NCI-H345 treated with DMSO at 0.1 percent for 48 hours (cell line): ENCODE results near the gene GRIFIN.

Source experiments
- DNase-seq: peaks from one replicate; lab custom pipeline; 2025; ENCODE audit not compliant: unreplicated experiment; lab: John Stamatoyannopoulos, UW

Gene GRIFIN

DNA sequence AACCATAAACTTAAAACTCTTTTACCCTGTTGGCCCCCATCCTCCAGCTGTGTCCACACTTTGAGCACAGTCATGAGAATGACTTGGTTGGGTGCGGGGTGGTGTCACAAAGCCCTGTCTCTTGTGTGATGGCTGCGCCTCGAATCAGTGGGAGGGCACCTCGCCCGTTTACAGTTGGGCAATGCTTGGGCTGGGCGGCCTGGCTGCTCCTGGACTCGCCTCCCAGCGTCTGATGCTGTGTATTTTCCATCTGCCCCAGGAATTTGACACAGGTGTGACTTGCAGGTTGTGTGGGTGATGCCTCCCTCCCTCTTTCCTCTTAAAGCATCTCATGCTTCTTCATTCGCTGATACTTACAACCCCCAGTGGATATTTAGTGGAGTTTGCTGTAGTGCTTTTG lies 39.1 kb downstream of the GRIFIN start:
- DNase-seq, result no peak

- no peak for DNase-seq
These were observed 39.7 kb downstream of the GRIFIN start for GRCh38 chr7:2436341-2437104.

DNA sequence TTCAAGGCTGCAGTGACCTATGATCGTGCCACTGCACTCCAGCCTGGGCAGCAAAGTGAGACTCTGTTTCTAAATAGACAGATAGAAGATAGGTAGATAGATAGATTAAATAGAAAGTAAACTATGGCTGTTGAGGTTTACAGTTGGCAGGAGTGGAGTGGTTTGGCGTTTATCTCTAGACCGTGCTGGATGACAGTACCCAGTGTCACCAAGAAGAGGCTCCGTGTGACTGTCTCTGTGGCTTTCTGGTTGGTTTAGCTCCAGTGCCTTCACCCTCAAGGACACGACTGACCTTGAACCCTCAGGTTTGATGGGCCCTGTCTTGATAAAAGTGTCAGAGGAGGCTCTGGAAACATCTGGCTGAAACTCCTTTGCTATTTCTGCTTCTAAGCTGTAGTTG lies 41.1 kb downstream of the GRIFIN start:
- DNase-seq, result no peak

GRCh38 chr7:2433713-2434550 lies 42.3 kb downstream of the GRIFIN start:
- DNase-seq, result no peak

DNA sequence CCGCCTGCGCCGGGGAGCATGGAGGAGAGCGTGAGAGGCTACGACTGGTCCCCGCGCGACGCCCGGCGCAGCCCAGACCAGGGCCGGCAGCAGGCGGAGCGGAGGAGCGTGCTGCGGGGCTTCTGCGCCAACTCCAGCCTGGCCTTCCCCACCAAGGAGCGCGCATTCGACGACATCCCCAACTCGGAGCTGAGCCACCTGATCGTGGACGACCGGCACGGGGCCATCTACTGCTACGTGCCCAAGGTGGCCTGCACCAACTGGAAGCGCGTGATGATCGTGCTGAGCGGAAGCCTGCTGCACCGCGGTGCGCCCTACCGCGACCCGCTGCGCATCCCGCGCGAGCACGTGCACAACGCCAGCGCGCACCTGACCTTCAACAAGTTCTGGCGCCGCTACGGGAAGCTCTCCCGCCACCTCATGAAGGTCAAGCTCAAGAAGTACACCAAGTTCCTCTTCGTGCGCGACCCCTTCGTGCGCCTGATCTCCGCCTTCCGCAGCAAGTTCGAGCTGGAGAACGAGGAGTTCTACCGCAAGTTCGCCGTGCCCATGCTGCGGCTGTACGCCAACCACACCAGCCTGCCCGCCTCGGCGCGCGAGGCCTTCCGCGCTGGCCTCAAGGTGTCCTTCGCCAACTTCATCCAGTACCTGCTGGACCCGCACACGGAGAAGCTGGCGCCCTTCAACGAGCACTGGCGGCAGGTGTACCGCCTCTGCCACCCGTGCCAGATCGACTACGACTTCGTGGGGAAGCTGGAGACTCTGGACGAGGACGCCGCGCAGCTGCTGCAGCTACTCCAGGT lies 43.1 kb downstream of the GRIFIN start:
- DNase-seq, result no peak

- DNase-seq, result no peak
These were observed 44.8 kb downstream of the GRIFIN start for GRCh38 chr7:2431260-2431867.

DNA sequence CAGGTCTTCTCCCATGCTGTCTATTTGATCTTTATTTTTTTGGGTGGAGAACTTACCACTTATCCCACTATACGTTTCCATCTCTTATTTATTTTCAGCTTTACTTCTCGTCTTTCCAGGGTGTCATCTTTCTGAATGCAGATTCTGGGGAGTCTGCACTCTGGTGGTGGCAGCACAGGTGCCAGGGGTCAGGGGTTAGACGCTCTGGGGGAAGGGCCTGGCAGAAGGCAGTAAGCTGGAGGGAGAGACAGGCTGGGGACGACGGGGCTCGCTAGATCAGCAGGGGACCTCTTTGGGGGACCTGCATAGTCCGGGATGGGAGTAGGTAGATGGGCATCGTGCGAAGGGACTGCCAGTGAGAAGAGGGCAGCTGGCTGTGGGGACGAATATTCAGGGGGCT lies 50.4 kb downstream of the GRIFIN start:
- no peak for DNase-seq
